HL-60 (cell line): ENCODE results near the gene SNX20.

Experiments
- GABPA ChIP-seq: IDR thresholded peaks from 2 replicates; pipeline ENCODE4 v1.6.1; 2012; ENCODE audit warnings: low read depth
- POLR2AphosphoS5 ChIP-seq: IDR thresholded peaks from 2 replicates; pipeline ENCODE4 v1.6.1; 2012; ENCODE audit warnings: low read depth
- SPI1 ChIP-seq: IDR thresholded peaks from 2 replicates; pipeline ENCODE4 v1.6.1; 2012; ENCODE audit warnings: low read depth, mild to moderate bottlenecking, borderline replicate concordance
- TF ChIP-seq, protein P1 (sequence below): IDR thresholded peaks from one replicate; pipeline ENCODE4 v1.5.1; 2011; ENCODE audit warnings: low read length, control low read depth, inconsistent platforms; ENCODE audit not compliant: insufficient read depth
- TF ChIP-seq, protein P2 (sequence below): IDR thresholded peaks from 2 replicates; pipeline ENCODE4 v1.6.1; 2012; ENCODE audit warnings: low read depth; ENCODE audit not compliant: insufficient replicate concordance

DNA sequence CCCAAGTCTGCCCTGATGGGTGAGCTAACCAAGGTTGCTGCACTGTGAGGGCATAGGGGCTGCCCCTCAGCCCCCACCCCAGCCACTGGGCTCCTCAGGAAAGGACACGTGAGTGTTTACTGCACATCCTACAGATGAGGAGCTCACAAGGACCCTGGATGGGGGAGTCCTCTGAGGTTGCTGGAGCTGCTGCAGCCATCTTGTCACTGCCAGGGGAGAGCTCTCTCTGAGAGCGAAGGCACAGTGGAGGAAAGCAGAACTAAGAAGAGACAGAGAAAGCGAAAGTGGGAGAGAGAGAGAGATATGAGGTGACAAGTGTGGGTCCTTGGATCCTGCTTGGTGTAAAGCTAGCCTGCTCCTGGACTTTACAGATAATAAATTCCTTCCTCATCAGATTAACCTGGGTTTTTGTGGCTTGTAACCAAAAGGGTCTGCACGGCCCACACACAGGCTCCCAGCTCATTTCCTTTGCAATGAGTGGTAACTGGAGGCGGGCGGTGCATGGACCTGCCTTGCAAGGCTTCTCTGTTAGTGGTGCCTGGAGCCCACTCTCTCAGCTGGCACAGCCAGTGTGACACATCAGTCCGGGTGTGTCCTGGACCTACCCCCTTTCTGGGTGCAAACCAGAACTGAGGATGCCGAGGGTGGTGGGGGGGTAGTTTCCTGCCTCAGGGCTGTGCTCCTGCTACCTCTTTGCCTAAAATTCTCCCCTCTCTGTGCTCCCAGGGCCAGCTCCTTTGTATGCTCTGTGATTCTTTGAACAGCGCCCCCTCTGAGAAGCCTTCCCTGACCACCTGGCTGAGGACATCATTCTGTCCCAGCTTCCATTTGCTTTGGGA lies 14.2 kb downstream of the SNX20 start:
- TF ChIP-seq POLR2AphosphoS5 (no peak), GABPA (no peak), SPI1 (no peak)
- TF ChIP-seq, protein P1, sequence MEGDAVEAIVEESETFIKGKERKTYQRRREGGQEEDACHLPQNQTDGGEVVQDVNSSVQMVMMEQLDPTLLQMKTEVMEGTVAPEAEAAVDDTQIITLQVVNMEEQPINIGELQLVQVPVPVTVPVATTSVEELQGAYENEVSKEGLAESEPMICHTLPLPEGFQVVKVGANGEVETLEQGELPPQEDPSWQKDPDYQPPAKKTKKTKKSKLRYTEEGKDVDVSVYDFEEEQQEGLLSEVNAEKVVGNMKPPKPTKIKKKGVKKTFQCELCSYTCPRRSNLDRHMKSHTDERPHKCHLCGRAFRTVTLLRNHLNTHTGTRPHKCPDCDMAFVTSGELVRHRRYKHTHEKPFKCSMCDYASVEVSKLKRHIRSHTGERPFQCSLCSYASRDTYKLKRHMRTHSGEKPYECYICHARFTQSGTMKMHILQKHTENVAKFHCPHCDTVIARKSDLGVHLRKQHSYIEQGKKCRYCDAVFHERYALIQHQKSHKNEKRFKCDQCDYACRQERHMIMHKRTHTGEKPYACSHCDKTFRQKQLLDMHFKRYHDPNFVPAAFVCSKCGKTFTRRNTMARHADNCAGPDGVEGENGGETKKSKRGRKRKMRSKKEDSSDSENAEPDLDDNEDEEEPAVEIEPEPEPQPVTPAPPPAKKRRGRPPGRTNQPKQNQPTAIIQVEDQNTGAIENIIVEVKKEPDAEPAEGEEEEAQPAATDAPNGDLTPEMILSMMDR, result no peak
- TF ChIP-seq, protein P2, sequence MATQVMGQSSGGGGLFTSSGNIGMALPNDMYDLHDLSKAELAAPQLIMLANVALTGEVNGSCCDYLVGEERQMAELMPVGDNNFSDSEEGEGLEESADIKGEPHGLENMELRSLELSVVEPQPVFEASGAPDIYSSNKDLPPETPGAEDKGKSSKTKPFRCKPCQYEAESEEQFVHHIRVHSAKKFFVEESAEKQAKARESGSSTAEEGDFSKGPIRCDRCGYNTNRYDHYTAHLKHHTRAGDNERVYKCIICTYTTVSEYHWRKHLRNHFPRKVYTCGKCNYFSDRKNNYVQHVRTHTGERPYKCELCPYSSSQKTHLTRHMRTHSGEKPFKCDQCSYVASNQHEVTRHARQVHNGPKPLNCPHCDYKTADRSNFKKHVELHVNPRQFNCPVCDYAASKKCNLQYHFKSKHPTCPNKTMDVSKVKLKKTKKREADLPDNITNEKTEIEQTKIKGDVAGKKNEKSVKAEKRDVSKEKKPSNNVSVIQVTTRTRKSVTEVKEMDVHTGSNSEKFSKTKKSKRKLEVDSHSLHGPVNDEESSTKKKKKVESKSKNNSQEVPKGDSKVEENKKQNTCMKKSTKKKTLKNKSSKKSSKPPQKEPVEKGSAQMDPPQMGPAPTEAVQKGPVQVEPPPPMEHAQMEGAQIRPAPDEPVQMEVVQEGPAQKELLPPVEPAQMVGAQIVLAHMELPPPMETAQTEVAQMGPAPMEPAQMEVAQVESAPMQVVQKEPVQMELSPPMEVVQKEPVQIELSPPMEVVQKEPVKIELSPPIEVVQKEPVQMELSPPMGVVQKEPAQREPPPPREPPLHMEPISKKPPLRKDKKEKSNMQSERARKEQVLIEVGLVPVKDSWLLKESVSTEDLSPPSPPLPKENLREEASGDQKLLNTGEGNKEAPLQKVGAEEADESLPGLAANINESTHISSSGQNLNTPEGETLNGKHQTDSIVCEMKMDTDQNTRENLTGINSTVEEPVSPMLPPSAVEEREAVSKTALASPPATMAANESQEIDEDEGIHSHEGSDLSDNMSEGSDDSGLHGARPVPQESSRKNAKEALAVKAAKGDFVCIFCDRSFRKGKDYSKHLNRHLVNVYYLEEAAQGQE, result no peak
